Type B pancreatic cell (in vitro differentiated cells): ENCODE measurements around the gene SLC66A3. TPM values are rescaled to one million over a fixed set of nuclear protein-coding genes. Genes with fewer than 3 reads are reported as not detected.

ENCODE experiments used
- DNase-seq: peaks from one replicate; pipeline ENCODE4 v3.0.0; 2021; ENCODE audit warnings: mixed read lengths; ENCODE audit not compliant: unreplicated experiment; ENCODE audit errors: extremely low spot score
- H3K27ac Mint-ChIP-seq: 2 replicates; pipeline ENCODE4 v1.8.0; 2021; ENCODE audit warnings: mild to moderate bottlenecking, mixed read lengths
- H3K27me3 Mint-ChIP-seq: 2 replicates; pipeline ENCODE4 v1.8.0; 2021; ENCODE audit warnings: mixed read lengths
- H3K36me3 Mint-ChIP-seq: 2 replicates; pipeline ENCODE4 v1.8.0; 2021; ENCODE audit warnings: mixed read lengths
- H3K4me1 Mint-ChIP-seq: one replicate; pipeline ENCODE4 v1.8.0; 2021; ENCODE audit warnings: mixed read lengths; ENCODE audit not compliant: unreplicated experiment
- H3K4me3 Mint-ChIP-seq: 2 replicates; pipeline ENCODE4 v1.8.0; 2021; ENCODE audit warnings: mild to moderate bottlenecking, mixed read lengths
- H3K9me3 Mint-ChIP-seq: 2 replicates; pipeline ENCODE4 v1.8.0; 2021; ENCODE audit warnings: mixed read lengths
- total RNA-seq: library from RNA; stranded (reverse); gene quantifications from 2 replicates; pipeline ENCODE4 v1.2.1, GENCODE V29; 2021; ENCODE audit warnings: low replicate concordance
- TF ChIP-seq, protein P1 (sequence below): fragments of 200-600 bp; sonication (generic); conservative IDR thresholded peaks from 2 replicates; pipeline ENCODE4 v1.5.0; 2021; ENCODE audit warnings: antibody characterized with exemption, mild to moderate bottlenecking

SLC66A3 gene
- total RNA-seq, 1 donor from 2014 or later, result 6.3 TPM

GRCh38 chr2:11132036-11132671, 23.1 kb upstream of the SLC66A3 start:
- TF ChIP-seq, protein P1, sequence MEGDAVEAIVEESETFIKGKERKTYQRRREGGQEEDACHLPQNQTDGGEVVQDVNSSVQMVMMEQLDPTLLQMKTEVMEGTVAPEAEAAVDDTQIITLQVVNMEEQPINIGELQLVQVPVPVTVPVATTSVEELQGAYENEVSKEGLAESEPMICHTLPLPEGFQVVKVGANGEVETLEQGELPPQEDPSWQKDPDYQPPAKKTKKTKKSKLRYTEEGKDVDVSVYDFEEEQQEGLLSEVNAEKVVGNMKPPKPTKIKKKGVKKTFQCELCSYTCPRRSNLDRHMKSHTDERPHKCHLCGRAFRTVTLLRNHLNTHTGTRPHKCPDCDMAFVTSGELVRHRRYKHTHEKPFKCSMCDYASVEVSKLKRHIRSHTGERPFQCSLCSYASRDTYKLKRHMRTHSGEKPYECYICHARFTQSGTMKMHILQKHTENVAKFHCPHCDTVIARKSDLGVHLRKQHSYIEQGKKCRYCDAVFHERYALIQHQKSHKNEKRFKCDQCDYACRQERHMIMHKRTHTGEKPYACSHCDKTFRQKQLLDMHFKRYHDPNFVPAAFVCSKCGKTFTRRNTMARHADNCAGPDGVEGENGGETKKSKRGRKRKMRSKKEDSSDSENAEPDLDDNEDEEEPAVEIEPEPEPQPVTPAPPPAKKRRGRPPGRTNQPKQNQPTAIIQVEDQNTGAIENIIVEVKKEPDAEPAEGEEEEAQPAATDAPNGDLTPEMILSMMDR, result no peak
- DNase-seq, result no peak
- no peaks in the 10 kb centered on the region for H3K9me3 Mint-ChIP-seq
- H3K4me3 Mint-ChIP-seq, result peak overlapping the region; percentile 91
- H3K27ac Mint-ChIP-seq, result peak overlapping the region; percentile 90
- no peaks in the 10 kb centered on the region for H3K36me3 Mint-ChIP-seq
- peaks cover 13% of the 10 kb centered on the region for H3K27me3 Mint-ChIP-seq
- H3K4me1 Mint-ChIP-seq, result peaks cover 15% of the 10 kb centered on the region

DNA sequence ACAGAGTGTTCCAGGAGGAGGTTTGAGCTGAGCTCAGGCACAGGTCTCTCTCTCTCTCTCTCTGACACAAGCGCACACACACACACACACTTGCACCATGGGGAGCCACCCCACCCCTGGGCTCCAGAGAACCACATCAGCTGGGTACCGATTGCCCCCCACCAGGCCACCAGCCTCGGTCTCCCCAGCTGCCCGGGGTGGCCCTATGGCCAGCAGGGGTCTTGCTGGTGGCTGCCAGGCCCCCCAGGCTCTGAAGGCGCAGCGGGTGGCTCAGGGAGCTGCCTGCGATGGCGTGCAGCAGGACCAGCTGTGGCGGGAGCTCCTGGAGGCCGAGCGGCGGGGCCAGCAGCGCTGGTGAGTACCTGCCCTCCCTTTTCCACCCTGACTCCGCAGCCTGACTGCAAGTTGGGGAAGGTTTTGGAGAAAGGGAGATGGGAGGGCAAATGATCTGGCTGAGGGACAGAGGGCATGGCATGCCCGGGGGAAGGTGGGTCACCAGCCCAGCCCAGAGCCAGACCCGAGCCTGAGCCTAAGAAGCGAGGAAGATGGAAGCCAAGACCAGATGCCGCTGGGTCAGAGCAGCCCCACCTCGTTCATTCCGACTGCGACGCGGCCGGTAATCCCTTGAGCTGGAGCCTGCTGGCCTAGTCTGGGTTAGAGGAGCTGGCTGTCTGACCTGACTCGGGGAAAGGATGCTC, 21.9 kb upstream of the SLC66A3 start:
- DNase-seq, result no peak
- H3K9me3 Mint-ChIP-seq, result no peaks in the 10 kb centered on the region

GRCh38 chr2:11133936-11134320, 21.3 kb upstream of the SLC66A3 start:
- DNase-seq, result no peak
- no peak overlapping the region for H3K4me3 Mint-ChIP-seq
- H3K27ac Mint-ChIP-seq, result no peak overlapping the region
- H3K9me3 Mint-ChIP-seq, result no peaks in the 10 kb centered on the region
- TF ChIP-seq, protein P1, result no peak
- H3K27me3 Mint-ChIP-seq, result peaks cover 13% of the 10 kb centered on the region
- no peaks in the 10 kb centered on the region for H3K36me3 Mint-ChIP-seq
- peaks cover 15% of the 10 kb centered on the region for H3K4me1 Mint-ChIP-seq

More for the DNA sequence above, 21.9 kb upstream of the SLC66A3 start:
- Mint-ChIP-seq H3K27ac (peak overlapping the region; percentile 90), H3K27me3 (peaks cover 13% of the 10 kb centered on the region), H3K4me1 (peaks cover 15% of the 10 kb centered on the region), H3K36me3 (no peaks in the 10 kb centered on the region), H3K4me3 (peak overlapping the region; percentile 91)
- TF ChIP-seq, protein P1, result no peak

DNA sequence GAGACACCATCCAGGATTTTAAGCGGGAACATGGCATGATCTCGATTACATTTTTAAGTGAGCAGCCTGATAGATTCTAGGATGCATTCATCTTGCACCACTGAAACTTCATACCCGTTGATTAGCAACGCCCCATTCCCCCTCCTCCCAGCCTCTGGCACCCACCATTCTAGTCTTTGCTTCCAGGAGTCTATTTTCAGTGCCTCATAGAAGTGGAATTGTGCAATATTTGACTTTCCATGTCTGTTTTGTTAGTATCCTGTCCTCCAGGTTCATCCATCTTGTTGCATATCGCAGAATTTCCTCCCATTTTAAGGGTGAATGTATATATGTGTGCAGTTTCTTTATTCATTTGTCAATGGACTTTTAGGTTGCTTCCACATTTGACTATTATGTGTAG, 20.9 kb upstream of the SLC66A3 start:
- no peak for DNase-seq
- Mint-ChIP-seq H3K36me3 (no peaks in the 10 kb centered on the region), H3K9me3 (no peaks in the 10 kb centered on the region), H3K27ac (no peak overlapping the region), H3K4me3 (peak overlapping the region; percentile 29), H3K27me3 (peaks cover 13% of the 10 kb centered on the region), H3K4me1 (peaks cover 15% of the 10 kb centered on the region)
- TF ChIP-seq, protein P1, result no peak

DNA sequence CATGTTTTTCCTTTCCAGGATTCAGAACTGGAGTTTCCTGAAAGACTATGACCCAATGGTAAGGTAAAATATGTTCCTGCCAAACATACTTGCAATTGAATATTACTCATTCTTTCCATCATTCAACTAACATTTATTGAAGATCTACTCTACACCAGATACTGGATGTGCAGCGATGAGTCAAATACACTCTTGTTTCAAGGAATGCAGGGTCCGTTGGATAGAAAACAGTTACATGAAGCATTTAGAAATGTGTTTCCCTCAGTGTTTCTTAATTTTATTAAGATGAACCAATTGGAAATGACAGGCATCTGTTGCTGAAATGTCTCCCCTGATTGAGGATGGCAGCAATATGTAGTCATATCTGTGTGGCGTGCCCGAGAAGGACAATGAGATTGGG, 14.8 kb upstream of the SLC66A3 start:
- Mint-ChIP-seq H3K27ac (no peak overlapping the region), H3K27me3 (peaks cover 19% of the 10 kb centered on the region), H3K36me3 (no peaks in the 10 kb centered on the region), H3K4me3 (no peak overlapping the region), H3K9me3 (no peaks in the 10 kb centered on the region), H3K4me1 (peaks cover 6% of the 10 kb centered on the region)
- TF ChIP-seq, protein P1, result no peak
- DNase-seq, result no peak
